IMR-90 (cell line): ENCODE measurements around the gene ARNT2. TPM values are rescaled to one million over a fixed set of nuclear protein-coding genes. Genes with fewer than 3 reads are reported as not detected.

Experiments used
- ATAC-seq: fragments of 200-7000 bp; cut with Tn5 transposase; 2 replicates; pipeline ENCODE4 v1.9.1; 2020; ENCODE audit warnings: low read depth, mild to moderate bottlenecking, moderate library complexity
- BruUV-seq: library from RNA; stranded (reverse); fragments of 400-500 nt; replicated peaks from 2 replicates; lab custom pipeline; 2021; lab: Mats Ljungman, UMichigan
- CTCF ChIA-PET: fragments of 300-600 bp; formaldehyde crosslinking; extraction: SDS; loops from one replicate; lab custom pipeline; 2021; ENCODE audit warnings: antibody characterized with exemption; lab: Yijun Ruan, JAX
- POLR2A ChIA-PET: fragments of 300-600 bp; sonication (Branson Sonifier 250); formaldehyde crosslinking; loops from one replicate; lab custom pipeline; 2022; ENCODE audit warnings: antibody characterized with exemption; ENCODE audit not compliant: unreplicated experiment; lab: Charles Lee
- DNase-seq: peaks from one replicate; pipeline ENCODE4 v3.0.0; 2013
- H2AFZ ChIP-seq: replicated peaks from 2 replicates; pipeline ENCODE3; 2013; ENCODE audit warnings: low read length, mild to moderate bottlenecking; ENCODE audit not compliant: poor library complexity
- H2AK5ac ChIP-seq: 2 replicates; pipeline ENCODE4 v1.6.1; 2013; ENCODE audit warnings: low read depth, low read length, inconsistent platforms
- H2AK9ac ChIP-seq: replicated peaks from 2 replicates; pipeline ENCODE3; 2013; ENCODE audit warnings: mild to moderate bottlenecking, low read depth, low read length, moderate library complexity; ENCODE audit not compliant: poor library complexity
- H2BK120ac ChIP-seq: 2 replicates; pipeline ENCODE4 v1.6.1; 2013; ENCODE audit warnings: low read depth, low read length, inconsistent platforms
- H2BK15ac ChIP-seq: 3 replicates; pipeline ENCODE4 v1.6.1; 2013; ENCODE audit warnings: low read depth, low read length, inconsistent platforms
- H2BK20ac ChIP-seq: 2 replicates; pipeline ENCODE4 v1.6.1; 2013; ENCODE audit warnings: low read depth, mild to moderate bottlenecking, inconsistent platforms, low read length, moderate library complexity
- H2BK5ac ChIP-seq: 2 replicates; pipeline ENCODE4 v1.6.1; 2013; ENCODE audit warnings: mild to moderate bottlenecking, low read depth, low read length, inconsistent platforms; ENCODE audit not compliant: poor library complexity, severe bottlenecking
- H3K14ac ChIP-seq: replicated peaks from 2 replicates; pipeline ENCODE4 v1.6.1; 2013; ENCODE audit warnings: low read depth, low read length, inconsistent platforms
- H3K18ac ChIP-seq: 2 replicates; pipeline ENCODE4 v1.6.1; 2013; ENCODE audit warnings: low read depth, low read length, control low read depth
- H3K23ac ChIP-seq: 2 replicates; pipeline ENCODE4 v1.6.1; 2013; ENCODE audit warnings: low read depth, low read length, inconsistent platforms
- H3K27ac ChIP-seq: 2 replicates; pipeline ENCODE4 v1.5.1; 2013; ENCODE audit warnings: mild to moderate bottlenecking, control low read depth, low read length; ENCODE audit not compliant: insufficient read depth
- H3K27me3 ChIP-seq: 2 replicates; pipeline ENCODE4 v1.6.1; 2013; ENCODE audit warnings: low read length; ENCODE audit not compliant: control insufficient read depth, insufficient read depth
- H3K36me3 ChIP-seq: 2 replicates; pipeline ENCODE4 v1.6.1; 2013; ENCODE audit warnings: low read length, mixed read lengths; ENCODE audit not compliant: control insufficient read depth, insufficient read depth
- H3K4ac ChIP-seq: 2 replicates; pipeline ENCODE4 v1.6.1; 2013; ENCODE audit warnings: low read depth, low read length, inconsistent platforms
- H3K4me1 ChIP-seq: 2 replicates; pipeline ENCODE4 v1.6.1; 2013; ENCODE audit warnings: low read length, mixed read lengths; ENCODE audit not compliant: control insufficient read depth, insufficient read depth
- H3K4me2 ChIP-seq: 2 replicates; pipeline ENCODE4 v1.6.1; 2013; ENCODE audit warnings: low read depth, mild to moderate bottlenecking, control low read depth, low read length, moderate library complexity
- H3K4me3 ChIP-seq: 2 replicates; pipeline ENCODE4 v1.5.1; 2013; ENCODE audit warnings: low read depth, mild to moderate bottlenecking, control low read depth, low read length, moderate library complexity; ENCODE audit not compliant: insufficient read depth
- H3K56ac ChIP-seq: 2 replicates; pipeline ENCODE4 v1.6.1; 2013; ENCODE audit warnings: low read length, inconsistent platforms; ENCODE audit not compliant: insufficient read depth; ENCODE audit errors: extremely low read depth
- H3K79me1 ChIP-seq, 2 experiments: 2 replicates each; pipeline ENCODE4 v1.6.1; 2013; ENCODE audit warnings: low read length in 2 of 2, inconsistent platforms in 1 of 2, low read depth in 1 of 2
- H3K9ac ChIP-seq: 2 replicates; pipeline ENCODE4 v1.6.1; 2013; ENCODE audit warnings: low read depth, low read length, control low read depth
- H3K9me1 ChIP-seq: 2 replicates; pipeline ENCODE4 v1.6.1; 2013; ENCODE audit warnings: low read length, inconsistent platforms; ENCODE audit not compliant: insufficient read depth
- H3K9me3 ChIP-seq: 2 replicates; pipeline ENCODE4 v1.6.1; 2013; ENCODE audit warnings: low read length; ENCODE audit not compliant: control insufficient read depth, insufficient read depth
- H4K20me1 ChIP-seq: 2 replicates; pipeline ENCODE4 v1.6.1; 2013; ENCODE audit warnings: low read length, inconsistent platforms; ENCODE audit not compliant: insufficient read depth
- H4K5ac ChIP-seq: 2 replicates; pipeline ENCODE4 v1.6.1; 2013; ENCODE audit warnings: mild to moderate bottlenecking, low read depth, low read length, control low read depth
- H4K8ac ChIP-seq, 2 experiments: 2 replicates each; pipeline ENCODE4 v1.6.1; 2013; ENCODE audit warnings: low read depth in 2 of 2, low read length in 2 of 2, control low read depth in 1 of 2, inconsistent platforms in 1 of 2
- H4K91ac ChIP-seq: 2 replicates; pipeline ENCODE4 v1.6.1; 2013; ENCODE audit warnings: low read depth, low read length, inconsistent platforms; ENCODE audit not compliant: insufficient read depth
- BHLHE40 ChIP-seq: fragments of 150-350 bp; IDR thresholded peaks from 2 replicates; pipeline ENCODE4 v1.6.1; 2016; ENCODE audit warnings: mild to moderate bottlenecking, low read depth, low read length
- CEBPB ChIP-seq: IDR thresholded peaks from 2 replicates; pipeline ENCODE4 v1.6.1; 2012; ENCODE audit warnings: low read depth, low read length, improper control_type of control experiment
- CHD1 ChIP-seq: IDR thresholded peaks from 2 replicates; pipeline ENCODE4 v1.6.1; 2012; ENCODE audit warnings: low read depth, low read length, improper control_type of control experiment
- FOS ChIP-seq: fragments of 150-350 bp; IDR thresholded peaks from 2 replicates; pipeline ENCODE4 v1.6.1; 2016; ENCODE audit warnings: low read depth, low read length
- MAFK ChIP-seq: IDR thresholded peaks from 2 replicates; pipeline ENCODE4 v1.6.1; 2012; ENCODE audit warnings: low read depth, low read length, improper control_type of control experiment
- MAZ ChIP-seq: IDR thresholded peaks from 2 replicates; pipeline ENCODE4 v1.6.1; 2012; ENCODE audit warnings: low read depth, mild to moderate bottlenecking, low read length, improper control_type of control experiment, moderate library complexity, borderline replicate concordance
- MXI1 ChIP-seq: IDR thresholded peaks from 2 replicates; pipeline ENCODE4 v1.6.1; 2012; ENCODE audit warnings: low read depth, mild to moderate bottlenecking, low read length, moderate library complexity, borderline replicate concordance
- POLR2A ChIP-seq: IDR thresholded peaks from 2 replicates; pipeline ENCODE4 v1.6.1; 2012; ENCODE audit warnings: mild to moderate bottlenecking, low read depth, low read length
- RCOR1 ChIP-seq: IDR thresholded peaks from 2 replicates; pipeline ENCODE4 v1.6.1; 2012; ENCODE audit warnings: mild to moderate bottlenecking, low read length, improper control_type of control experiment; ENCODE audit not compliant: insufficient replicate concordance
- RFX5 ChIP-seq: IDR thresholded peaks from 2 replicates; pipeline ENCODE4 v1.8.0; 2012; ENCODE audit warnings: low read depth, mild to moderate bottlenecking, low read length, moderate library complexity
- SMC3 ChIP-seq: fragments of 150-350 bp; IDR thresholded peaks from 2 replicates; pipeline ENCODE4 v1.6.1; 2016; ENCODE audit warnings: low read depth, mild to moderate bottlenecking, antibody characterized with exemption, low read length, moderate library complexity
- WGBS, 2 experiments: methylation state at CpG; one replicate each; pipeline versions ENCODE4 v1.1.5 to v1.1.7; 2013; ENCODE audit warnings: missing lambda C conversion rate in 2 of 2; ENCODE audit not compliant: insufficient read length in 1 of 2; ENCODE audit errors: extremely low coverage in 2 of 2; 5-methylcytosine and 5-hydroxymethylcytosine counted together
- dilution Hi-C: fragments of 300-500 bp; cut with HindIII; formaldehyde crosslinking; loops from one replicate; pipeline ENCODE4 v1.14.3; 2018; ENCODE audit warnings: low sequenced_read_pairs; ENCODE audit not compliant: unreplicated experiment
- in situ Hi-C: fragments of 300-500 bp; cut with MboI; formaldehyde crosslinking; loops from 3 replicates; pipeline ENCODE4 v1.14.3; 2019; ENCODE audit warnings: low sequenced_read_pairs, inconsistent platforms, mixed read lengths
- intact Hi-C: fragments of 100-400 bp; cut with micrococcal nuclease; formaldehyde crosslinking; loops from 2 replicates; pipeline ENCODE4 v1.10.0; 2022
- polyA plus RNA-seq, 3 experiments: library from polyadenylated mRNA; depleted of rRNA; stranded (reverse); fragments of >200 nt; gene quantifications; 2 replicates each; pipeline ENCODE4 v1.2.3, GENCODE V29; 2012; ENCODE audit warnings: low replicate concordance in 1 of 3
- total RNA-seq: library from RNA; depleted of rRNA; stranded (reverse); fragments of >200 nt; gene quantifications from 2 replicates; pipeline ENCODE4 v1.2.3, GENCODE V29; 2012

Gene ARNT2
- total and polyA plus RNA-seq, 2 of the 4 experiments (the other 2 are of a cell fraction) = 18.2 to 19.0 TPM

- TF ChIP-seq SMC3 (peak; percentile 98), MXI1 (no peak), POLR2A (peak; percentile 56), MAFK (no peak)
Measured at GRCh38 chr15:80567721-80568157, 163.6 kb downstream of the ARNT2 start (continued).

- H2BK20ac ChIP-seq = peak overlapping the region; percentile 89
- H2BK120ac ChIP-seq = peak overlapping the region; percentile 96
- ChIA-PET POLR2A (interaction anchor here (1.0 to 1.3 kb wide), 2 partner anchors 127 to 208 kb away, joined by 3 read pairs; partner anchors contain the start of gene ABHD17C), CTCF (interaction anchor here (0.5 to 4.1 kb wide), 20 partner anchors 11 to 422 kb away, joined by 3 to 50 read pairs (median 5); partner anchors contain the start of gene CEMIP)
- H2AK5ac ChIP-seq = peak overlapping the region; percentile 91
- H3K36me3 ChIP-seq = peaks cover 27% of the 10 kb centered on the region
- no peak overlapping the region for H3K4me2 ChIP-seq
- DNase-seq = peak; percentile 48
- dilution Hi-C loops = no loop called here
- peak overlapping the region; percentile 85 for H4K91ac ChIP-seq
- H3K56ac ChIP-seq = no peak overlapping the region
- H4K8ac ChIP-seq = peak overlapping the region; percentile 35 to 89
- H3K23ac ChIP-seq = peak overlapping the region; percentile 43; the same call in 1 of the 2 replicates
- WGBS, 2 experiments = 100% methylated on average over 4 of the region's 8 CpGs; no CpG with 5 or more reads in 1 of the 2 experiments
- H3K4me3 ChIP-seq = no peak overlapping the region
- peak overlapping the region; percentile 85 for H3K4ac ChIP-seq
- peak overlapping the region; percentile 41 for H2BK5ac ChIP-seq
- H3K4me1 ChIP-seq = peaks cover 16% of the 10 kb centered on the region
- peak overlapping the region; percentile 58 for H2AK9ac ChIP-seq
- H3K9ac ChIP-seq = 0 out of 2 replicates have a peak overlapping the region, but pooled peaks have one; percentile 6
- peak overlapping the region; percentile 76 for H4K5ac ChIP-seq
- no peaks in the 10 kb centered on the region for H3K27me3 ChIP-seq
- peak overlapping the region; percentile 31; the same call in 1 of the 2 replicates for H3K27ac ChIP-seq
- H4K20me1 ChIP-seq = no peaks in the 10 kb centered on the region
- intact Hi-C loops = loop anchor here (5.0 kb wide), 1 partner anchor 404 kb away; no protein-coding TSS in a partner anchor
- peaks cover 22% of the 10 kb centered on the region for H3K9me1 ChIP-seq
- in situ Hi-C loops = loop anchor here (5.0 kb wide), 3 partner anchors 111 to 404 kb away; partner anchors contain the start of gene CEMIP
- H2AFZ ChIP-seq = peak overlapping the region; percentile 10
- BruUV-seq = no TSS peak
- TF ChIP-seq CHD1 (no peak), RFX5 (no peak), POLR2A (no peak), BHLHE40 (no peak), CEBPB (no peak), RCOR1 (no peak), FOS (no peak), MAZ (no peak), MAFK (no peak), MXI1 (no peak)
- H3K18ac ChIP-seq = peak overlapping the region; percentile 51
- H2BK15ac ChIP-seq = peak overlapping the region; percentile 83; the same call in 2 of the 3 replicates
- no peaks in the 10 kb centered on the region for H3K9me3 ChIP-seq
- peak overlapping the region; percentile 73 for H3K14ac ChIP-seq
- no peak for ATAC-seq
- H3K79me1 ChIP-seq = peaks cover 8 to 20% of the 10 kb centered on the region in 2 experiments; a peak in 3 of 4 replicates
Measured at GRCh38 chr15:80568298-80568697, 164.1 kb downstream of the ARNT2 start.
